ENCODE measurements around the gene G3BP1.

G3BP1 gene

DNA sequence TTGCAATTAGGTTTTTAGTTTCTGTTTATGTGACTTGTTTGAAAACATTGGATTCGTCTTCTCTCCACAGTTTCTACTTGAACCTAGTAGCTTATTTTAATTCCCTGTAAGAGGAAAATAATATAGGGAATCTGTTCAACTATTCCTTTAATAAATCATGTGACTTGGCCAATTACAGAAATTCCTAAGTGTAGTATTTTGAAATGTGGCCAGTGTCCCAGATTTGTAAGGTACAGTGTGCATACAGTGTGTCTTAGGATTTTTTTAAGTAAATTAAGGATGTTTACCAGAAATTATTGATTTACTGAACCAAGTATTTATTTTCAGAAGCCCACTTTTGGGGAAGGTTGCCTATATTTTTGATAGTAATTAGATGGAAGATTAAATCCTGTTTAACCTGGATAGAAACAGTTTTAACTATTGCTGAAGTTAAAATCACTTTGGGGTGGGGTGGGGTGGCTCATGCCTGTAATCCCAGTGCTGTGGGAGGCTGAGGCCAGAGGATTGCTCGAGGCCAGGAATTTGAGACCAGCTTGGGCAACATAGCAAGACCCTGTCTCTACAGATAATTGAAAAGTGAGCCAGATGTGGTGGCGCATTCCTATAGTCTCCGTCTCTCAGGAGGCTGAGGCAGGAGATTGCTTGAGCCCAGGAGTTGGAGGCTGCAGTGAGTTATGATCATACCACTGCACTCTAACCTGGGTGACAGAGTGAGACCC lies 36.9 kb downstream of the G3BP1 start:
- TF ChIP-seq, protein P1, sequence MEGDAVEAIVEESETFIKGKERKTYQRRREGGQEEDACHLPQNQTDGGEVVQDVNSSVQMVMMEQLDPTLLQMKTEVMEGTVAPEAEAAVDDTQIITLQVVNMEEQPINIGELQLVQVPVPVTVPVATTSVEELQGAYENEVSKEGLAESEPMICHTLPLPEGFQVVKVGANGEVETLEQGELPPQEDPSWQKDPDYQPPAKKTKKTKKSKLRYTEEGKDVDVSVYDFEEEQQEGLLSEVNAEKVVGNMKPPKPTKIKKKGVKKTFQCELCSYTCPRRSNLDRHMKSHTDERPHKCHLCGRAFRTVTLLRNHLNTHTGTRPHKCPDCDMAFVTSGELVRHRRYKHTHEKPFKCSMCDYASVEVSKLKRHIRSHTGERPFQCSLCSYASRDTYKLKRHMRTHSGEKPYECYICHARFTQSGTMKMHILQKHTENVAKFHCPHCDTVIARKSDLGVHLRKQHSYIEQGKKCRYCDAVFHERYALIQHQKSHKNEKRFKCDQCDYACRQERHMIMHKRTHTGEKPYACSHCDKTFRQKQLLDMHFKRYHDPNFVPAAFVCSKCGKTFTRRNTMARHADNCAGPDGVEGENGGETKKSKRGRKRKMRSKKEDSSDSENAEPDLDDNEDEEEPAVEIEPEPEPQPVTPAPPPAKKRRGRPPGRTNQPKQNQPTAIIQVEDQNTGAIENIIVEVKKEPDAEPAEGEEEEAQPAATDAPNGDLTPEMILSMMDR (IDR thresholded peaks at IDR 0.05; ENCODE audit: low read length, missing control alignments), result no peak
- no peak overlapping the region for H3K4me3 ChIP-seq (replicated peaks; ENCODE audit: low read depth, low read length)
- DNase-seq (ENCODE audit: low read depth), result peak; percentile 44

- TF ChIP-seq, protein P1 (IDR thresholded peaks at IDR 0.05; ENCODE audit: low read length, missing control alignments), result no peak
- no peak overlapping the region for H3K4me3 ChIP-seq (replicated peaks; ENCODE audit: low read depth, low read length)
- DNase-seq (ENCODE audit: low read depth), result peak; percentile 21
Observed at GRCh38 chr5:151810449-151810848, 38.7 kb downstream of the G3BP1 start.

GRCh38 chr5:151810897-151811296 lies 39.1 kb downstream of the G3BP1 start:
- TF ChIP-seq, protein P1 (IDR thresholded peaks at IDR 0.05; ENCODE audit: low read length, missing control alignments), result no peak
- no peak overlapping the region for H3K4me3 ChIP-seq (replicated peaks; ENCODE audit: low read depth, low read length)
- no peak for DNase-seq (ENCODE audit: low read depth)

GRCh38 chr5:151811593-151812321 lies 40.0 kb downstream of the G3BP1 start:
- TF ChIP-seq, protein P1 (IDR thresholded peaks at IDR 0.05; ENCODE audit: low read length, missing control alignments), result no peak
- peak; percentile 75 for DNase-seq (ENCODE audit: low read depth)
- H3K4me3 ChIP-seq (replicated peaks; ENCODE audit: low read depth, low read length), result no peak overlapping the region

DNA sequence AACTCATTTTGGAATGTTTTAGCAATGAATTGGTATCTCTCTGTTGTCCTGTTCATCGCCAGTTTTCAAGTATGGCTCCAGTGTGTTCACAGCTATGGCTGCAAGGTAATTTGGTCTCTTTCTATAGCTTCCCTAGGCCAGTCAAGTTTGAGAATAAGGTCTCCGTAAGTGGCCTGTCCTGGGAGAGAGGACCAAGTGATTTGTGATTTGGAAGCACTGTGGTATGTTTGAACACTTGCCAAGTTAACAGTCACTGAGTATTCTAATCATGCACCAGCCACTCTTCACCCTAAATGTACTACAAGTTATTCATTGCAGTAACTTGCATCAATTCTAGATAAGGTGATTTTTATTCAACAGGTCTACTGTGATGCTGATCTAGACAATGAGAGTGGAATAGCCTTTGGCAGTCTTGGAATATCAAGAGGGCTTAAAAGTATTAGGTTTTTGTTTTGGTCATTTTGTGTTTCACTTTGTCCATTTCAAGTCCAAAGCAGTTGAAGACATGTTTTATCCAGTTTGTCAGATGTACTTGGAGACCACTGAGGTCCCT lies 41.1 kb downstream of the G3BP1 start:
- no peak overlapping the region for H3K4me3 ChIP-seq (replicated peaks; ENCODE audit: low read depth, low read length)
- TF ChIP-seq, protein P1 (IDR thresholded peaks at IDR 0.05; ENCODE audit: low read length, missing control alignments), result no peak
- peak; percentile 37 for DNase-seq (ENCODE audit: low read depth)

DNA sequence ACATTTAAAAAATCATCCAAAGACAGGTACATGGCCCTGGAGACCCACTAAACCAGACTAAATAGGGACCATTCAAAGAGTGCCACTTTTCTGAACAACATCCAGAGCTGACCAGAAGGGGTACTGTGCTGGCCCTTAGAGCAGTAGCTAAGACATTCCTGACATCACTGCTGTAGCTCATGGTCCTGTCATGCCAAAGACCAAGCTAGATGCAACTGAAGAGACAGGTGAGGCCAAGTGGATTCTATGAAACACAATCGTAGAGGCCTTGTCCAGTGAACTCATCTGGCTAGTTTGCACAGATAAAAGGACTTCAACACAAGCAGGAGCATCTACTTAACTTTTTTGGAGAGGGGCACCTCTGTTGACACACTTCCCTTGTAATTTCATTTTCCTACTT lies 43.3 kb downstream of the G3BP1 start:
- TF ChIP-seq, protein P1 (IDR thresholded peaks at IDR 0.05; ENCODE audit: low read length, missing control alignments), result no peak
- no peak for DNase-seq (ENCODE audit: low read depth)
- no peak overlapping the region for H3K4me3 ChIP-seq (replicated peaks; ENCODE audit: low read depth, low read length)

Data from fibroblast of pulmonary artery (primary cell).